Liver (tissue), 9 donors: ENCODE measurements around the gene GARNL3. TPM values are rescaled to one million over a fixed set of nuclear protein-coding genes. Genes with fewer than 3 reads are reported as not detected.

Experiments
- DNase-seq: peaks from one replicate; pipeline ENCODE4 v3.0.0-alpha.2; 2017; ENCODE audit warnings: low spot score
- H3K27ac ChIP-seq, 2 donors: one replicate each; pipeline ENCODE4 v1.7.0; 2013; ENCODE audit warnings: inconsistent platforms in 2 of 2, low read length in 2 of 2, control low read depth in 1 of 2, low read depth in 1 of 2, mild to moderate bottlenecking in 1 of 2
- H3K27me3 ChIP-seq, 4 donors: one replicate each; pipeline versions ENCODE4 v1.6.1 to v1.7.0; 2013; ENCODE audit warnings: low read length in 3 of 4, inconsistent platforms in 1 of 4, mild to moderate bottlenecking in 1 of 4, moderate library complexity in 1 of 4; ENCODE audit not compliant: control insufficient read depth in 4 of 4, insufficient read depth in 4 of 4
- H3K36me3 ChIP-seq, 4 donors: one replicate each; pipeline versions ENCODE4 v1.6.1 to v1.7.0; 2013; ENCODE audit warnings: low read length in 3 of 4, mild to moderate bottlenecking in 3 of 4, low read depth in 1 of 4, moderate library complexity in 1 of 4; ENCODE audit not compliant: control insufficient read depth in 4 of 4, insufficient read depth in 3 of 4
- H3K4me1 ChIP-seq, 4 donors: one replicate each; pipeline versions ENCODE4 v1.6.1 to v1.7.0; 2013; ENCODE audit warnings: low read length in 3 of 4, mild to moderate bottlenecking in 3 of 4, moderate library complexity in 1 of 4; ENCODE audit not compliant: control insufficient read depth in 4 of 4, insufficient read depth in 4 of 4
- H3K4me3 ChIP-seq, 3 donors: one replicate each; pipeline versions ENCODE4 v1.6.1 to v1.7.0; 2013; ENCODE audit warnings: low read length in 3 of 3, control low read depth in 1 of 3, low read depth in 1 of 3, mild to moderate bottlenecking in 1 of 3
- H3K9ac ChIP-seq, 2 donors: one replicate each; pipeline ENCODE4 v1.7.0; 2013; ENCODE audit warnings: low read length in 2 of 2, mild to moderate bottlenecking in 2 of 2, moderate library complexity in 2 of 2, control low read depth in 1 of 2, low read depth in 1 of 2
- H3K9me3 ChIP-seq, 4 donors: one replicate each; pipeline versions ENCODE4 v1.6.1 to v1.7.0; 2013; ENCODE audit warnings: low read length in 3 of 4; ENCODE audit not compliant: control insufficient read depth in 4 of 4
- EGR1 ChIP-seq, 2 donors: IDR thresholded peaks; 2 replicates each; pipeline ENCODE4 v1.6.1; 2016 to 2018; ENCODE audit warnings: antibody characterized with exemption in 2 of 2, low read depth in 2 of 2
- FOXA1 ChIP-seq: IDR thresholded peaks from 2 replicates; pipeline ENCODE4 v1.6.1; 2016; ENCODE audit warnings: antibody characterized with exemption
- GABPA ChIP-seq, 2 donors: IDR thresholded peaks in 1 of 2; conservative IDR thresholded peaks in 1 of 2; 2 replicates each; pipeline ENCODE4 v1.6.1; 2016; ENCODE audit warnings: antibody characterized with exemption in 2 of 2, mild to moderate bottlenecking in 1 of 2, moderate library complexity in 1 of 2
- HNF4A ChIP-seq, 2 donors: conservative IDR thresholded peaks; 2 replicates each; pipeline ENCODE4 v1.6.1; 2016; ENCODE audit warnings: antibody characterized with exemption in 2 of 2, mild to moderate bottlenecking in 2 of 2
- HNF4G ChIP-seq: IDR thresholded peaks from 2 replicates; pipeline ENCODE4 v1.6.1; 2016; ENCODE audit warnings: antibody characterized with exemption
- NR2F2 ChIP-seq: IDR thresholded peaks from 2 replicates; pipeline ENCODE4 v1.6.1; 2016; ENCODE audit warnings: antibody characterized with exemption
- RAD21 ChIP-seq, 2 donors: IDR thresholded peaks; 2 replicates each; pipeline ENCODE4 v1.6.1; 2016; ENCODE audit warnings: antibody characterized with exemption in 2 of 2, mild to moderate bottlenecking in 2 of 2
- RXRA ChIP-seq, 2 donors: IDR thresholded peaks; 2 replicates each; pipeline ENCODE4 v1.6.1; 2017 to 2018; ENCODE audit warnings: antibody characterized with exemption in 2 of 2, mild to moderate bottlenecking in 1 of 2
- SP1 ChIP-seq: IDR thresholded peaks from 2 replicates; pipeline ENCODE4 v1.6.1; 2018; ENCODE audit warnings: antibody characterized with exemption, mild to moderate bottlenecking
- TAF1 ChIP-seq: conservative IDR thresholded peaks from 2 replicates; pipeline ENCODE4 v1.6.1; 2016; ENCODE audit warnings: antibody characterized with exemption, mild to moderate bottlenecking
- YY1 ChIP-seq: IDR thresholded peaks from 2 replicates; pipeline ENCODE4 v1.6.1; 2016; ENCODE audit warnings: antibody characterized with exemption, mild to moderate bottlenecking
- WGBS: extraction: QIAGEN DNeasy Blood & Tissue Kit; methylation state at CpG from one replicate; pipeline ENCODE4 v1.1.7; 2013; 5-methylcytosine and 5-hydroxymethylcytosine counted together
- polyA plus RNA-seq, 2 donors: library from polyadenylated mRNA; stranded (reverse) in 1 of 2; unstranded in 1 of 2; fragments of 200-250 nt in 1 of 2; fragments of >200 nt in 1 of 2; fragmentation: Nextera tagmentation in 1 of 2; extraction: Ambion mirVana in 1 of 2; gene quantifications; one replicate each; pipeline versions ENCODE4 v1.2.1 to v1.2.3, GENCODE V29; 2013 to 2015
- total RNA-seq, 2 donors: library from RNA; depleted of rRNA; stranded (reverse); fragments of >200 nt; gene quantifications; one replicate each; pipeline ENCODE4 v1.2.3, GENCODE V29; 2014
- TF ChIP-seq, protein P1 (sequence below): IDR thresholded peaks from 2 replicates; pipeline ENCODE4 v1.6.1; 2016; ENCODE audit warnings: antibody characterized with exemption, mild to moderate bottlenecking
- TF ChIP-seq, protein P2 (sequence below): IDR thresholded peaks from 2 replicates; pipeline ENCODE4 v1.6.1; 2016; ENCODE audit warnings: antibody characterized with exemption
- TF ChIP-seq, protein P3 (sequence below): fragments of 150-350 bp; IDR thresholded peaks from 2 replicates; pipeline ENCODE4 v1.5.1; 2017; ENCODE audit warnings: improper control_type of control experiment, low read depth, low read length; ENCODE audit not compliant: missing input control
- TF ChIP-seq, protein P4 (sequence below): IDR thresholded peaks from 2 replicates; pipeline ENCODE4 v1.6.1; 2016; ENCODE audit warnings: antibody characterized with exemption
- donor health status: healthy.
- donor health status: healthy.
- donor health status: healthy.
- donor health status: healthy.
- donor health status: healthy.

GARNL3 gene
- total and polyA plus RNA-seq, 4 donors: 0.89 to 6.7 (median 3.5) TPM

DNA sequence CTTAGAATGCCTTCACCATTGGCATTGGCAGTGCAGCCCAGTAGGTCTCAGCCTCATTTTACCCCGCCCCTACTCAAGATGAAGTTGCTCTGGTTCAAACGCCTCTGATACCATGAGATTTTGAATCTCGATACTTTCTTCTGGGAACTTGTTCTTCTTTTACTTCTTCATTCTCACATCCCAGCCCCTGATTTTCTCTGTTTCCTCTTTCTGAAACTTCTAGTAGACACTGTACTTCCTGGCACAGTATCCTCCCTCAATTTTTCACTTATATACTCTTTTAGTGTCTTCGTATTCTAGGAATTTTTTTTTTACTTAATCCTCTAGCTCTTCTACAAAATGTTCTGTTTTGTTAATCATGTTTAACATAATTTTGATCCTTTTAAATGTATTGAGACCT is 146.5 kb downstream of the GARNL3 start (continued):
- TF ChIP-seq, protein P1, sequence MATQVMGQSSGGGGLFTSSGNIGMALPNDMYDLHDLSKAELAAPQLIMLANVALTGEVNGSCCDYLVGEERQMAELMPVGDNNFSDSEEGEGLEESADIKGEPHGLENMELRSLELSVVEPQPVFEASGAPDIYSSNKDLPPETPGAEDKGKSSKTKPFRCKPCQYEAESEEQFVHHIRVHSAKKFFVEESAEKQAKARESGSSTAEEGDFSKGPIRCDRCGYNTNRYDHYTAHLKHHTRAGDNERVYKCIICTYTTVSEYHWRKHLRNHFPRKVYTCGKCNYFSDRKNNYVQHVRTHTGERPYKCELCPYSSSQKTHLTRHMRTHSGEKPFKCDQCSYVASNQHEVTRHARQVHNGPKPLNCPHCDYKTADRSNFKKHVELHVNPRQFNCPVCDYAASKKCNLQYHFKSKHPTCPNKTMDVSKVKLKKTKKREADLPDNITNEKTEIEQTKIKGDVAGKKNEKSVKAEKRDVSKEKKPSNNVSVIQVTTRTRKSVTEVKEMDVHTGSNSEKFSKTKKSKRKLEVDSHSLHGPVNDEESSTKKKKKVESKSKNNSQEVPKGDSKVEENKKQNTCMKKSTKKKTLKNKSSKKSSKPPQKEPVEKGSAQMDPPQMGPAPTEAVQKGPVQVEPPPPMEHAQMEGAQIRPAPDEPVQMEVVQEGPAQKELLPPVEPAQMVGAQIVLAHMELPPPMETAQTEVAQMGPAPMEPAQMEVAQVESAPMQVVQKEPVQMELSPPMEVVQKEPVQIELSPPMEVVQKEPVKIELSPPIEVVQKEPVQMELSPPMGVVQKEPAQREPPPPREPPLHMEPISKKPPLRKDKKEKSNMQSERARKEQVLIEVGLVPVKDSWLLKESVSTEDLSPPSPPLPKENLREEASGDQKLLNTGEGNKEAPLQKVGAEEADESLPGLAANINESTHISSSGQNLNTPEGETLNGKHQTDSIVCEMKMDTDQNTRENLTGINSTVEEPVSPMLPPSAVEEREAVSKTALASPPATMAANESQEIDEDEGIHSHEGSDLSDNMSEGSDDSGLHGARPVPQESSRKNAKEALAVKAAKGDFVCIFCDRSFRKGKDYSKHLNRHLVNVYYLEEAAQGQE: no peak
- no peak for TF ChIP-seq RXRA (IDR thresholded peaks at IDR 0.05)
- TF ChIP-seq GABPA (IDR thresholded peaks at IDR 0.05 in 1 of 2, conservative IDR thresholded peaks at IDR 0.05 in 1 of 2): no peak
- no peak for TF ChIP-seq NR2F2

DNA sequence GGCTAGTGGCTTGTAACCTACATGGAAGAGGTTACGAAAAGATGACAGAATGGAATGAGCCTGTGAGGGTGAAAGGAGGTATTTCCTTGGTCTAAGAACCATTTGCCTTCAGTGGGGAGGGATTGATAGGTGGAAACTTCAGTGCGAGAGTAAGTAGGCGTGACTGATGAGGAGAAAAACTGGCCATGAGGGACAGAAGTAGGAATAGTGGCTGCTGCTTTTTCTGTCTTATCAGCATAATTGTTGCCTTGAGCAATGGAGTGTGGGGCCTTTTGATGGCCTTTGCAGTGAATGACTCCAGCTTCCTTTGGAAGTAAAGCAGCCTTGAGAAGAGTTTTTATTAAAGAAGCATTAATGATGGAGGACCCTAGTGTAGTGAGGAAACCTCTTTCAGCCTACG is 150.6 kb downstream of the GARNL3 start:
- no peaks in the 10 kb centered on the region for H3K4me1 ChIP-seq
- H3K9ac ChIP-seq: no peak overlapping the region
- no peak overlapping the region for H3K4me3 ChIP-seq
- H3K27ac ChIP-seq: no peak overlapping the region
- no peak for DNase-seq
- H3K9me3 ChIP-seq: no peaks in the 10 kb centered on the region
- WGBS: 94% methylated on average over 4 of the region's 4 CpGs
- no peak for TF ChIP-seq RXRA (IDR thresholded peaks at IDR 0.05)
- TF ChIP-seq, protein P2, sequence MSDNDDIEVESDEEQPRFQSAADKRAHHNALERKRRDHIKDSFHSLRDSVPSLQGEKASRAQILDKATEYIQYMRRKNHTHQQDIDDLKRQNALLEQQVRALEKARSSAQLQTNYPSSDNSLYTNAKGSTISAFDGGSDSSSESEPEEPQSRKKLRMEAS: no peak
- TF ChIP-seq RAD21 (IDR thresholded peaks at IDR 0.05): no peak
- TF ChIP-seq SP1: no peak
- TF ChIP-seq NR2F2: no peak
- TF ChIP-seq, protein P3, sequence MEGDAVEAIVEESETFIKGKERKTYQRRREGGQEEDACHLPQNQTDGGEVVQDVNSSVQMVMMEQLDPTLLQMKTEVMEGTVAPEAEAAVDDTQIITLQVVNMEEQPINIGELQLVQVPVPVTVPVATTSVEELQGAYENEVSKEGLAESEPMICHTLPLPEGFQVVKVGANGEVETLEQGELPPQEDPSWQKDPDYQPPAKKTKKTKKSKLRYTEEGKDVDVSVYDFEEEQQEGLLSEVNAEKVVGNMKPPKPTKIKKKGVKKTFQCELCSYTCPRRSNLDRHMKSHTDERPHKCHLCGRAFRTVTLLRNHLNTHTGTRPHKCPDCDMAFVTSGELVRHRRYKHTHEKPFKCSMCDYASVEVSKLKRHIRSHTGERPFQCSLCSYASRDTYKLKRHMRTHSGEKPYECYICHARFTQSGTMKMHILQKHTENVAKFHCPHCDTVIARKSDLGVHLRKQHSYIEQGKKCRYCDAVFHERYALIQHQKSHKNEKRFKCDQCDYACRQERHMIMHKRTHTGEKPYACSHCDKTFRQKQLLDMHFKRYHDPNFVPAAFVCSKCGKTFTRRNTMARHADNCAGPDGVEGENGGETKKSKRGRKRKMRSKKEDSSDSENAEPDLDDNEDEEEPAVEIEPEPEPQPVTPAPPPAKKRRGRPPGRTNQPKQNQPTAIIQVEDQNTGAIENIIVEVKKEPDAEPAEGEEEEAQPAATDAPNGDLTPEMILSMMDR: no peak
- TF ChIP-seq GABPA (IDR thresholded peaks at IDR 0.05 in 1 of 2, conservative IDR thresholded peaks at IDR 0.05 in 1 of 2): no peak
- no peak for TF ChIP-seq FOXA1
- no peak for TF ChIP-seq YY1
- no peak for TF ChIP-seq HNF4G
- H3K27me3 ChIP-seq: no peaks in the 10 kb centered on the region
- H3K36me3 ChIP-seq: no peaks in the 10 kb centered on the region

DNA sequence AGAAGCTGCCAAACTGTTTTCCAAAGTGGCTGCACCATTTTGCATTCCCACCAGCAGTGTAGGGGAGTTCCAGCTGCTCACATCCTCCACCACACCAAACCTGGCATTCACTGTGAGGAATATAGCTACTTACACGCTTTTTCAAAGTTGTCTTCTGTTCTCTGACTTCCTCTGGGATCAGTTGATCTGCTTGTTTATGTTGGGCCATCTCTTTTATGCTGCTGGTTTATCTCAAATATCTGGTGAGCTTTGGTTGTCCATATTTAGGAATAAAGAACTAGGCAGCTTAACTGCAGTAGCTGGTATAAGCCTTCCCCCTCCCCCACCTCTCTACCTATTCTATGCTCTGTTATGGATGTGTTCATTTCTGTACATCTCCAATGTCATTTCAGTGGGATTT is 151.1 kb downstream of the GARNL3 start:
- H3K4me3 ChIP-seq: no peak overlapping the region
- no peaks in the 10 kb centered on the region for H3K9me3 ChIP-seq
- no peak for DNase-seq
- H3K27ac ChIP-seq: no peak overlapping the region
- no peaks in the 10 kb centered on the region for H3K36me3 ChIP-seq
- no peaks in the 10 kb centered on the region for H3K4me1 ChIP-seq
- no peak overlapping the region for H3K9ac ChIP-seq
- 84% methylated on average over 1 of the region's 1 CpG for WGBS
- no peaks in the 10 kb centered on the region for H3K27me3 ChIP-seq
- TF ChIP-seq NR2F2 (no peak), GABPA (IDR thresholded peaks at IDR 0.05 in 1 of 2, conservative IDR thresholded peaks at IDR 0.05 in 1 of 2) (no peak), FOXA1 (no peak), YY1 (no peak), RXRA (IDR thresholded peaks at IDR 0.05) (no peak), EGR1 (IDR thresholded peaks at IDR 0.05; ENCODE audit: low read depth in 2 of 2) (no peak), TAF1 (no peak), HNF4A (conservative IDR thresholded peaks at IDR 0.05) (no peak), RAD21 (IDR thresholded peaks at IDR 0.05) (no peak), HNF4G (no peak), SP1 (no peak)
- TF ChIP-seq, protein P2: no peak
- TF ChIP-seq, protein P1: no peak
- TF ChIP-seq, protein P3: no peak
- TF ChIP-seq, protein P4, sequence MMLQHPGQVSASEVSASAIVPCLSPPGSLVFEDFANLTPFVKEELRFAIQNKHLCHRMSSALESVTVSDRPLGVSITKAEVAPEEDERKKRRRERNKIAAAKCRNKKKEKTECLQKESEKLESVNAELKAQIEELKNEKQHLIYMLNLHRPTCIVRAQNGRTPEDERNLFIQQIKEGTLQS: no peak
